ENCODE data around the gene KCTD10. TPM values are rescaled to one million over a fixed set of nuclear protein-coding genes. Genes with fewer than 3 reads are reported as not detected.

The KCTD10 gene
- total RNA-seq, 1 donor from 2014 or later: 61.4 TPM

- Histone ChIP-seq H3K4me1 (peaks cover 98% of the 10 kb centered on the region), H3K36me3 (peaks cover 53% of the 10 kb centered on the region), H3K9me3 (no peaks in the 10 kb centered on the region), H3K27ac (peak overlapping the region; percentile 94), H3K4me3 (peak overlapping the region; percentile 22), H3K27me3 (ENCODE audit: low read depth) (no peaks in the 10 kb centered on the region)
- TF ChIP-seq CTCF (IDR thresholded peaks at IDR 0.05): no peak
- DNase-seq: no peak
- intact Hi-C loops (cut with DNase I): no loop called here
- no peak for ATAC-seq
These were observed 13.3 kb downstream of the KCTD10 start for GRCh38 chr12:109463756-109464155.

GRCh38 chr12:109462868-109463692 is 14.0 kb downstream of the KCTD10 start:
- H3K4me3 ChIP-seq: peak overlapping the region; percentile 22
- H3K4me1 ChIP-seq: peaks cover 100% of the 10 kb centered on the region
- DNase-seq (peak; percentile 78), ATAC-seq (peak; percentile 77 to 86)
- peaks cover 47% of the 10 kb centered on the region for H3K36me3 ChIP-seq
- TF ChIP-seq CTCF (IDR thresholded peaks at IDR 0.05): no peak
- H3K27ac ChIP-seq: peak overlapping the region; percentile 94
- H3K27me3 ChIP-seq (ENCODE audit: low read depth): no peaks in the 10 kb centered on the region
- no peaks in the 10 kb centered on the region for H3K9me3 ChIP-seq
- intact Hi-C loops (cut with DNase I): no loop called here

- H3K4me1 ChIP-seq: peaks cover 100% of the 10 kb centered on the region
- ATAC-seq (peak; percentile 81 to 88), DNase-seq (peak; percentile 89)
- no peak for TF ChIP-seq CTCF (IDR thresholded peaks at IDR 0.05)
- H3K36me3 ChIP-seq: peaks cover 47% of the 10 kb centered on the region
- H3K4me3 ChIP-seq: peak overlapping the region; percentile 22
- H3K27ac ChIP-seq: peak overlapping the region; percentile 94
- no peaks in the 10 kb centered on the region for H3K27me3 ChIP-seq (ENCODE audit: low read depth)
- intact Hi-C loops (cut with DNase I): no loop called here
- no peaks in the 10 kb centered on the region for H3K9me3 ChIP-seq
These were observed 15.0 kb downstream of the KCTD10 start for GRCh38 chr12:109461846-109462756.

- no peak for TF ChIP-seq CTCF (IDR thresholded peaks at IDR 0.05)
- peak overlapping the region; percentile 22 for H3K4me3 ChIP-seq
- H3K27ac ChIP-seq: peak overlapping the region; percentile 94
- peaks cover 47% of the 10 kb centered on the region for H3K36me3 ChIP-seq
- DNase-seq (peak; percentile 71), ATAC-seq (peak; percentile 64 to 78)
- peaks cover 95% of the 10 kb centered on the region for H3K4me1 ChIP-seq
- no peaks in the 10 kb centered on the region for H3K27me3 ChIP-seq (ENCODE audit: low read depth)
- intact Hi-C loops (cut with DNase I): no loop called here
- H3K9me3 ChIP-seq: no peaks in the 10 kb centered on the region
These were observed 15.9 kb downstream of the KCTD10 start for GRCh38 chr12:109461049-109461845.

- Histone ChIP-seq H3K9me3 (no peaks in the 10 kb centered on the region), H3K4me1 (peaks cover 88% of the 10 kb centered on the region), H3K27me3 (ENCODE audit: low read depth) (no peaks in the 10 kb centered on the region), H3K27ac (peak overlapping the region; percentile 94), H3K4me3 (no peak overlapping the region), H3K36me3 (peaks cover 48% of the 10 kb centered on the region)
- ATAC-seq: peak; percentile 70 to 71
- peak; percentile 94 for DNase-seq
- no peak for TF ChIP-seq CTCF (IDR thresholded peaks at IDR 0.05)
- intact Hi-C loops (cut with DNase I): no loop called here
These were observed 16.6 kb downstream of the KCTD10 start for GRCh38 chr12:109460538-109460937.

All from lower lobe of right lung (tissue), 2 donors.